Memory B cell (primary cell): ENCODE data around the gene GALNT9.
A peak's percentile ranks its signal among the peaks of the same experiment; 100 is the strongest.
"Not testable (repeated sequence)": the region's sequence is repeated elsewhere in the genome, so short reads cannot be mapped to it uniquely, and the experiment has no call there.

Experiments
- ATAC-seq: fragments of 150-1000 bp; cut with Tn5 transposase; 2 replicates; pipeline ENCODE4 v1.10.0; 2021; ENCODE audit warnings: low read depth, mild to moderate bottlenecking, moderate library complexity
- DNase-seq, 2 donors: peaks; one replicate each; pipeline ENCODE4 v3.0.0; 2022; ENCODE audit warnings: low spot score in 2 of 2
- H3K27ac Mint-ChIP-seq: one replicate; pipeline ENCODE4 v1.8.0; 2022; ENCODE audit warnings: mild to moderate bottlenecking, moderate library complexity, mixed read lengths
- H3K27me3 Mint-ChIP-seq: one replicate; pipeline ENCODE4 v1.8.0; 2022; ENCODE audit warnings: mixed read lengths
- H3K36me3 Mint-ChIP-seq: one replicate; pipeline ENCODE4 v1.8.0; 2022; ENCODE audit warnings: mild to moderate bottlenecking, mixed read lengths
- H3K4me1 Mint-ChIP-seq: one replicate; pipeline ENCODE4 v1.8.0; 2022; ENCODE audit warnings: mixed read lengths
- H3K4me3 Mint-ChIP-seq: one replicate; pipeline ENCODE4 v1.8.0; 2022; ENCODE audit warnings: mild to moderate bottlenecking, moderate library complexity, mixed read lengths
- H3K9me3 Mint-ChIP-seq: one replicate; pipeline ENCODE4 v1.8.0; 2022; ENCODE audit warnings: mixed read lengths

GALNT9 gene

DNA sequence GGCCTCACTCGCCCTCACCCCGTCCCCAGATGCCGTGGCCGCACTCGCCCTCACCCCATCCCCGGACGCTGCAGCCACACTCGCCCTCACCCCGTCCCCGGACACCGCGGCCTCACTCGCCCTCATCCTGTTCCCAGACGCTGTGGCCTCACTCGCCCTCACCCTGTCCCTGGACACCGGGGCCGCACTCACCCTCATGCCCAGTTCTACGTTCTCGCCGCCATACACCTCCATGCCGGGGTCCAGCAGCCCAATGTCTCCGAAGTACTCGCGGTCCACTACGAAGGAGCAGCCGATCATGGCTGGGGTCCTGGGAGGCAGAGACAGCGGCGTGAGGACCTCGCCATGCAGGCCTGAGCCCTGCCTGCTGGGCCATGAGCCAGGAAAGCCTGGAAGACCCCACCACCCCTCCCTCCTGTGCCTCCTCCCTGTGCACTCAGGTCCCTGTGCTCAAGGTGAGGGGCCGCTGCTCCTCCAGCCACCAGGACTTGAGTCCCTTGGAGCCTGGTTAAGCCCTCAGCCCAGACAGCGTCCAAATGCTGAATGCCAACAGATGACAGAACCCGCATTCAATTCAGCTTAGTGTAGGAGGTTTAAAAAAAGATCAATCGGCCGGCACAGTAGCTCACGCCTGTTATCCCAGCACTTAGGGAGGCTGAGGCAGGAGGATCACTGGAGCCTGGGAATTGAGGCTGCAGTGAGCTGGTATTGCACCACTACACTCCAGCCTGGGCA lies 81.5 kb downstream of the GALNT9 start:
- H3K4me3 Mint-ChIP-seq: no peak overlapping the region
- H3K27ac Mint-ChIP-seq: no peak overlapping the region
- peaks cover 3% of the 10 kb centered on the region for H3K27me3 Mint-ChIP-seq
- ATAC-seq (no peak), DNase-seq (no peak)
- no peaks in the 10 kb centered on the region for H3K9me3 Mint-ChIP-seq
- H3K4me1 Mint-ChIP-seq: peaks cover 8% of the 10 kb centered on the region
- no peaks in the 10 kb centered on the region for H3K36me3 Mint-ChIP-seq

DNA sequence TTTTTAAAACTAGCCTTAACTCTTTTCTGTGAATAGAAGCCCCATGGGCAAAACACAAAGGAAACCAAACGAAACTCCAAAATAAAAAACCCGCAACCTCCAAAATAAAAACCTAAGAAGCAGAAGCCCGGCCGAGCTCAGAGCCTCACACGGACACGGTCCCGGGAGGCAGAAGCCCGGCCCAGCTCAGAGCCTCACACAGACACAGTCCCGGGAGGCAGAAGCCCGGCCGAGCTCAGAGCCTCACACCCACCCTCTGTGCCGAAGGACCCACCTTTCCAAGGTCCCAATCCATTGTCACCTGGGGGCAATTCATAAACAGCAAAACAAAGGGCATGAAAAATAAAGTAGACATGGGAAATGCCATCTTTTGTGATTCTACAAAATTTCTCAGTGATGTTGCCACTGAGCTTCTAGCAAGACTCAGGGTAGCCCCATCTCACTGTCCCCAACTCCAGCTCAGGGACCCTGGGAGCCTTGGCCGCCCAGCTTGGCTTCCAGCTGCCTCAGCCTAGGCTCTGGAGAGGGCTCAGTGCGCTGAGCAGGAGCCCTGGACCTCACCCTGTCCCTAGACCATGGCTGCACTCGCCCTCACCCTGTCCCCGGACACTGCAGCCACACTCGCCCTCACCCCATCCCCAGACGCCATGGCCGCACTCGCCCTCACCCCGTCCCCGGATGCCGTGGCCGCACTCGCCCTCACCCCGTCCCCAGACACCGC lies 82.2 kb downstream of the GALNT9 start:
- H3K27ac Mint-ChIP-seq: no peak overlapping the region
- H3K27me3 Mint-ChIP-seq: peaks cover 3% of the 10 kb centered on the region
- H3K4me1 Mint-ChIP-seq: peaks cover 8% of the 10 kb centered on the region
- H3K9me3 Mint-ChIP-seq: no peaks in the 10 kb centered on the region
- H3K4me3 Mint-ChIP-seq: no peak overlapping the region
- no peaks in the 10 kb centered on the region for H3K36me3 Mint-ChIP-seq
- DNase-seq: no peak
- no peak for ATAC-seq

DNA sequence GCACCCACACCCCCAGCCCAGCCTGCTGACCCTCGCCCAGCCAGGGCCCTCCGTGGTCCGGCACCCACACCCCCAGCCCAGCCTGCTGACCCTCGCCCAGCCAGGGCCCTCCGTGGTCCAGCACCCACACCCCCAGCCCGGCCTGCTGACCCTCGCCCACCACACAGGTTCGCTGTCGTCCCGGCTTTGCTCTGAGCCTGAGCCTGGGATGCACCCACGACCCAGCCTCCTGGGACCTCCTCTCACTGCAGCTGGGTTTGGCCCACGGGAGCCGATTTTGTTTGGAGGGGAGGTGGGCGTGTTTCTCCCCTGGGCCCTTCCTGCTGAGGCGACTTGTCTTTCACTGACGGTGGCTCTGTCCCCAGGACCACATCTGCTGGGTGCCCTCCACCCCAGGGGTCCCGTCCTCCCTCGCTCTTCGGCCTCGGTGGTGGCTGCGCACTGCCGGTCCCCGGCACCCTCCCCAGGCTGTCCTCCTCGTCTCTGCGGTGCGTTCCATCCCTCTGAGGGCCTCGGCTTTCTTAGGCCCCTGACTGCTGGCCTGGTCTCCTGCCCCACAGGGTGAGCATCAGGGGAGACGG lies 83.8 kb downstream of the GALNT9 start:
- ATAC-seq: no peak
- H3K27me3 Mint-ChIP-seq: peaks cover 3% of the 10 kb centered on the region
- H3K36me3 Mint-ChIP-seq: no peaks in the 10 kb centered on the region

DNA sequence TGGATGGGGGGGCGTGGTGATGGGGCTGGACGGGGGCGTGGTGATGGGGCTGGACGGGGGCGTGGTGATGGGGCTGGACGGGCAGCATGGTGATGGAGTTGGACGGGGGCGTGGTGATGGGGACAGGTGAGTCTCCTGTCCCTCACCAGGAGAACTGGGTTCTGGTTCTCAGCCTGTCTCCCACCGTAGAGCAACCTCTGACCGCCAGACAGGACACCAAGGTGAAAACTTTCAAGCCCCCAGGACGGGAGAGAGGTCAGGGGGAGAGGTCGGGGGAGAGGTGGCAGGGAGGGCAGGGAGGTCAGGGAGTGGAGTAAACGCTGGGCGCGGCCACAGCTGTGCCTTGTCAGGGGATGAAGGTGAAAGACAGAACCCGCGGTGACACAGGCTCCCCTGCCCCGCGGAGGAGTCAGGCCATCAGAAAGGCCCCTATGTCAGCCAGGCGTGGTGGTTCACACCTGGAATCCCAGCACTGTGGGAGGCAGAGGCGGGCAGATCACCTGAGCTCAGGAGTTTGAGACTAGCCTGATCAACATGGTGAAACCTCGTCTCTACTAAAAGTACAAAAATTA lies 84.6 kb downstream of the GALNT9 start:
- no peak overlapping the region for H3K27ac Mint-ChIP-seq
- no peak for DNase-seq
- no peak for ATAC-seq
- peaks cover 3% of the 10 kb centered on the region for H3K27me3 Mint-ChIP-seq
- H3K9me3 Mint-ChIP-seq: no peaks in the 10 kb centered on the region
- peaks cover 8% of the 10 kb centered on the region for H3K4me1 Mint-ChIP-seq
- no peaks in the 10 kb centered on the region for H3K36me3 Mint-ChIP-seq
- H3K4me3 Mint-ChIP-seq: no peak overlapping the region

More for the DNA sequence above, 83.8 kb downstream of the GALNT9 start:
- Mint-ChIP-seq H3K4me1 (peaks cover 8% of the 10 kb centered on the region), H3K9me3 (no peaks in the 10 kb centered on the region), H3K4me3 (no peak overlapping the region), H3K27ac (no peak overlapping the region)
- no peak for DNase-seq

DNA sequence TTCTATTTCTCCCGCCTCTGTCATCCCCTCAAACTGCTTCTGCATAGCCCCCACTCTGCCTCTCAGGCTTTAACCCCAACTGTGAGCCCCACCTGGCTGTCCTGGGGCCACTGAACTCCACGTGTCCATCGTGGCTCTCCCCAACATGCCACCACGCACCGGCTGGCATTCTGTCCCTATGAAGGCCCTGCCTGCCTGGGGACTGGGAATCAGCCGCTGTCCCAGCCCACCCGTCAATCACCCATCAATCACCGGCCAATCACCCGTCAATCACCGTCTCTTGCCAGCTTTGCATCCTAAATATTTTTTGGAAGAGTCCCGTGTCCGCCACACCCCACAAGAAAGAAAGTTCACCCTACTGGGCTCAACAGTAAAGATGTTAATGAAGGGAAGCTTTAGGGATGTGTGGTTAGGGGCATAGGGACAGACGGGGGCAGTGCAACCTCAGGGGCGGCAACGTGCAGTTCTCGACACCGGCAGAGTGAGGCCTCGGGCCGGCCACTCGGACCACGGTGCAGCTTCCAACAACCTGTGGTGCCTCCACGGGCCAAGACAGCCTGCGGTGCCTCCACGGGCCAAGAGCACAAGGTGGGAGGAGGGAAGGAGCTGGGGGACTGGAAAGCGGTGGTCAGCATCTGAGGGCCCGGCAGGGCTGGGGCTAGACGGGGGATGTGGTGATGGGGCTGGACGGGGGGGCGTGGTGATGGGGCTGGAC lies 85.6 kb downstream of the GALNT9 start:
- H3K27ac Mint-ChIP-seq: no peak overlapping the region
- H3K4me1 Mint-ChIP-seq: peaks cover 15% of the 10 kb centered on the region
- no peak for ATAC-seq

DNA sequence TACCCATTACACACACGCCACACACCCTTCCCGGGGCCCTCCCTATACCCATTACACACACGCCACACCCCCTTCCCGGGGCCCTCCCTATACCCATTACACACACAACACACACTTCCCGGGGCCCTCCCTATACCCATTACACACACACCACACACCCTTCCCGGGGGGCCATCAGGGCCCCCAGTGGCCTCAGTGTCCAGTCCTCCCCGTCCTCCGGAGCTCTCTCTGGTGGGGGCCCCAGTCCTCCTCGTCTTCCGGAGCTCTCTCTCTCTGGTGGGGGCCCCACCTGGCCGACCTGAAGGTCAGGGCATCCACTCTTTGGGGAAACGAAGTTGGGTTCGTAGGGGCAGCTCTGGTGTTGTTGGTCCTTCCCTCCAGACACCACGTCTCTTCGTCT lies 86.2 kb downstream of the GALNT9 start:
- not testable (repeated sequence) for H3K4me3 Mint-ChIP-seq, H3K9me3 Mint-ChIP-seq, ATAC-seq, H3K36me3 Mint-ChIP-seq, H3K27me3 Mint-ChIP-seq, DNase-seq, H3K27ac Mint-ChIP-seq
- H3K4me1 Mint-ChIP-seq: peaks cover 15% of the 10 kb centered on the region

More for the DNA sequence above, 85.6 kb downstream of the GALNT9 start:
- DNase-seq: no peak
- Mint-ChIP-seq H3K9me3 (peaks cover 3% of the 10 kb centered on the region), H3K4me3 (no peak overlapping the region), H3K36me3 (no peaks in the 10 kb centered on the region), H3K27me3 (peaks cover 3% of the 10 kb centered on the region)

DNA sequence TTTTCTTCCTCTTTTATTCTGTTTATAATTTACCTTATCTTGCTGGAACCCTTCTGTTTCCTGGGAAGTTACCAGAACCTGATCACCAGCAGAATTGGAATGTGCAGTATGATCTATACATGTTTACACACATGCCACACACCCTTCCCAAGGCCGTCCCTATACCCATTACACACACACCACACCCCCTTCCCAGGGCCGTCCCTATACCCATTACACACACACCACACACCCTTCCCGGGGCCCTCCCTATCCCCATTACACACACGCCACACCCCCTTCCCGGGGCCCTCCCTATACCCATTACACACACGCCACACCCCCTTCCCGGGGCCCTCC lies 88.8 kb downstream of the GALNT9 start:
- H3K27me3 Mint-ChIP-seq, H3K27ac Mint-ChIP-seq, H3K9me3 Mint-ChIP-seq, H3K4me3 Mint-ChIP-seq, ATAC-seq, H3K36me3 Mint-ChIP-seq, DNase-seq: not testable (repeated sequence)
- peaks cover 18% of the 10 kb centered on the region for H3K4me1 Mint-ChIP-seq

DNA sequence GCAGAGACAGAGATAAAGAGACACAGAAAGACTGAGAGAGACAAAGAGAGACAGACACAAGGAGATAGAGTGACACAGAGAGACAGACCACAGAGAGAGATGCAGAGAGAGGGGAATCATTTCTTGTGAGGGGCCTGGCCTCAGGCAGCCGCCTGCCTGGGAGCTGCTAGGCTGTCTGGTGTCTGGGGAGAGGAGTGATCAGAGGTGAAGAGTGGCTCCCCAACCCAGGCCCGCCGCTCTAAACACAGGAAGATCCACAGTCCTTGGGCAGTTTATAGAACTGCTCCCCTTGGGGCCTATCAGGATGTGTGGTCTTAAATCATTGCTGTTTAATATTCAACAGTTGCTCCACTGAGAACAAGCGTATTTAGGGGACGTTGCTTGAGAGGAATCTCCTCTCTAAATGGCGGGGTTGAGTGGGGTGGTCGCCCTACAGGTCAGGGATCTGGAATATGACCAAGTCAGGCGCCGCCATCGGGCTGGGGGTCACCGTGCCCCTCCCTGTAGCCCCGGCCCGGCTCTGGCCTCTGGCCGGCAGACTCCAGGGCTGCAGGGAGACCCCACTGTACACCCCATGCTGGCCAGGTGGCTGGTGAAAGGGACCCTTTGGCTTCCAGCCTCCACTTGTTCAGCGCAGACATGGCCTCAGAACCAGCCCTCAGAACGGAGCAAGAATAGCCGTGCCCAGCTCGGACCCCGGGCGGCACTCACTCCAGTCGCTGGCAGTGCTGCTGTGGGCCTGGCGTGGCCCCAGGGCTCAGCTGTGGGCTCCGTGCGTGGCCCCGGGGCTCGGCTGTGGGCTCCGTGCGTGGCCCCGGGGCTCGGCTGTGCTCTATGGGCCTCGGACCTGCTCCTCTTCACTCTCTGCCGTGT lies 89.4 kb downstream of the GALNT9 start:
- Mint-ChIP-seq H3K4me1 (peaks cover 18% of the 10 kb centered on the region), H3K27ac (peak overlapping the region; percentile 35), H3K27me3 (no peaks in the 10 kb centered on the region), H3K36me3 (no peaks in the 10 kb centered on the region), H3K4me3 (no peak overlapping the region), H3K9me3 (peaks cover 3% of the 10 kb centered on the region)
- no peak for DNase-seq
- ATAC-seq: no peak

DNA sequence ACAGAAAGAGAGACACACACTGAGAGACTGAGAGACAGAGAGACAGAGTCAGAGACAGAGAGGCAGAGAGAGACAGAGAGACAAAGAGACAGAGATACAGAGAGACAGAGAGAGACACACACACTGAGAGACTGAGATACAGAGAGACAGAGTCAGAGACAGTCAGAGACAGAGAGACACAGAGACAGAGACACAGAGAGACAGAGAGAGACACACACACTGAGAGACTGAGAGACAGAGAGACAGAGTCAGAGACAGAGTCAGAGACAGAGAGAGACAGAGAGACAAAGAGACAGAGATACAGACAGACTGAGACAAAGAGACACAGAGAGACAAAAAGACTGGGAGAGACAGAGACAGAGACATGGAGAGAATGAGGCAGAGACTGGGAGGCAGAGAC lies 90.0 kb downstream of the GALNT9 start:
- DNase-seq (no peak), ATAC-seq (no peak)
- peaks cover 18% of the 10 kb centered on the region for H3K4me1 Mint-ChIP-seq
- H3K36me3 Mint-ChIP-seq: no peaks in the 10 kb centered on the region
- no peak overlapping the region for H3K4me3 Mint-ChIP-seq
- peaks cover 3% of the 10 kb centered on the region for H3K9me3 Mint-ChIP-seq
- H3K27ac Mint-ChIP-seq: peak overlapping the region; percentile 35
- H3K27me3 Mint-ChIP-seq: no peaks in the 10 kb centered on the region

DNA sequence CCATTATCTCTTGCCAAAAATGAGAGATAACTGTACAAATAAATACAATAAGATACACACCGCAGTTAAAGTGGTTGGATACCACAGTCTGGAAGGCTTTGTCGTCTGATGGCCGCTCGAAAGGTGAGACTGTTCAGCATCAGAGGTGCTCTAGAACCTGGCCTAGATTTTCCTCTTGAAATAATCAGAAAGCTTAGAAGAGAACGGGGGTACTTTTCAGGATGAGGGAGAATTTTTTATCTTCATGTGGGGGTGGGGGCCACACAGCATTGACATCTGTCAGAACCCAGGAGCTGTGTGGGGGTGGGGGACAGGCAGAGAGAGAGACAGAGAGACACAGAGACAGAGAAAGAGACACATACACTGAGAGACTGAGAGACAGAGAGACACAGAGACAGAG lies 90.5 kb downstream of the GALNT9 start:
- DNase-seq: no peak
- H3K36me3 Mint-ChIP-seq: no peaks in the 10 kb centered on the region
- peaks cover 3% of the 10 kb centered on the region for H3K9me3 Mint-ChIP-seq
- H3K27ac Mint-ChIP-seq: peak overlapping the region; percentile 35
- ATAC-seq: no peak
- H3K27me3 Mint-ChIP-seq: no peaks in the 10 kb centered on the region
- no peak overlapping the region for H3K4me3 Mint-ChIP-seq
- peaks cover 18% of the 10 kb centered on the region for H3K4me1 Mint-ChIP-seq

DNA sequence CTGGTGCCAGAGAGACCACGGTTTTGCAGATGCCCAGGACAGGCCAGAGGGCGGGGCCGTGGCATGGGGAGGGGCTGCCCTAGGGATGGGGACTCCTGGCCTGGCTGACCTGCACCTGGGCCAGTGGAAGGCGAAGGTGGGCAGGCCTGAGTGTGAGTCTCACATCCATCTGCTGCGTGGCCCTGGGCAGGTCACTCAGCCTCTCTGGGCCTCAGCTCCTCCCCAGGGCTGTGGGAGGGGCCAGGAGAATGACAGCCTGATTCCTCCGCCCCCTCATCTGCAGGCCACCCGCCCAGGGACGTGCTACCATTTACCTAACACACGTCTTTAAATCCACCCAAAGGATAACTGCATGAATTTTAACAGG lies 90.9 kb downstream of the GALNT9 start:
- ATAC-seq (no peak), DNase-seq (no peak)
- H3K9me3 Mint-ChIP-seq: peaks cover 3% of the 10 kb centered on the region
- H3K4me3 Mint-ChIP-seq: no peak overlapping the region
- no peaks in the 10 kb centered on the region for H3K27me3 Mint-ChIP-seq
- H3K27ac Mint-ChIP-seq: peak overlapping the region; percentile 35
- H3K36me3 Mint-ChIP-seq: no peaks in the 10 kb centered on the region
- H3K4me1 Mint-ChIP-seq: peaks cover 14% of the 10 kb centered on the region

DNA sequence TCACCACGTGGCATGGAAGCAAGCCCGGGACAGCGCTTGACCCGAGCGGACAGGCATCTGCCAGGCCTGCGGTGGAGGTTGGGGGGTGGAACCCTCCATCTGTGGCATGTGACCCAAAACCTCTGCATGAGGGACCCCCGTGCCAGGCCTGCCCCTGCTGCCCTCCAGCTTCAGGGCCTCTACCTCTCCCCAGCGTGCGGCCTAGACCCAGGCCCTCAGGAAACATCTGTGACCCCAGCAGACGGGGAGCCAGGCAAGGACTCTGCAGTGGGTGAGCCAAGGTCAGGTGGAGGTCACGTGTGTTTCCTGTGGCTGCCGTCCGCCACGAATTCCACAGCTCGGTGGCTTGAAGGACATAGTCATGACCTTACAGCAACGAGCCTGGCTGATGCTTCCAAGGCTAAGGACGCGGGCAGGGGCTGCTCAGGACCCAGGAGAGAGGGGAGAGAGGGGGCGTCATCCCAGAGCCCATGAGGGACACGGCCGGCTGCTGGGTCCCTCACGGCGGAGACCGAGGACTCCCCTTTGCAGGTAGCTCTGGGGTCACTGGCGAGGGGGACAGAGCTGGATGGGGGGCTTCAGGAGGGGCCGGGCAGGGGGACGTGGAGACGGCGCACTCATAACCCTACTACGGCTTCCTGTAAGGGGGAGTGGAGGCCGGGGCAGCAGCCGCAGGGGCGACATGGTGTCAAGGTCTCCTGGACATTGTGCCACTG lies 91.5 kb downstream of the GALNT9 start:
- Mint-ChIP-seq H3K4me3 (no peak overlapping the region), H3K9me3 (peaks cover 3% of the 10 kb centered on the region), H3K36me3 (no peaks in the 10 kb centered on the region), H3K4me1 (peaks cover 11% of the 10 kb centered on the region), H3K27me3 (no peaks in the 10 kb centered on the region), H3K27ac (no peak overlapping the region)
- no peak for DNase-seq
- ATAC-seq: no peak
